ENCODE data around the gene CTSZ.
"Not testable (repeated sequence)": the region's sequence is repeated elsewhere in the genome, so short reads cannot be mapped to it uniquely, and the experiment has no call there.

CTSZ gene

DNA sequence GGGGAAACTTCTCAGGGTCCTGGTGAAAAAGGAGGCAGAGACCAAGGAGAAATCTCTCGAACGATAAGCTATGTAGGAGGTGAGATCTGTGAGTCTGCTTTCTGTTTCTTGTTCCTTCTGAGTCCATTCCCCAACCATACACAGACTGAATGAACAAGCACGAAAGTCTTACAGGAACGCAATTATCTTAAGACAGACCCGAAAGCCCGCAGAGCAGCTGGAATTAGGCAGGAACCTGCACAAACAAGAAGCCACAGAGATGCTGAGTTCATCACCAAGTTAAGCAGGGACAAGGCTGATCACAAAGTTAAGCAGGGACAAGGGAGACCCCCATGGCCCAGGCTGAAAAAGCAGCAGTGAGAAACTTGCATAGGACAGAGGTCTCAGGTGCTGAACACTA, 47.4 kb downstream of the CTSZ start:
- no peak for DNase-seq (ENCODE audit: extremely low read depth, low read depth)
- TF ChIP-seq, protein P1, sequence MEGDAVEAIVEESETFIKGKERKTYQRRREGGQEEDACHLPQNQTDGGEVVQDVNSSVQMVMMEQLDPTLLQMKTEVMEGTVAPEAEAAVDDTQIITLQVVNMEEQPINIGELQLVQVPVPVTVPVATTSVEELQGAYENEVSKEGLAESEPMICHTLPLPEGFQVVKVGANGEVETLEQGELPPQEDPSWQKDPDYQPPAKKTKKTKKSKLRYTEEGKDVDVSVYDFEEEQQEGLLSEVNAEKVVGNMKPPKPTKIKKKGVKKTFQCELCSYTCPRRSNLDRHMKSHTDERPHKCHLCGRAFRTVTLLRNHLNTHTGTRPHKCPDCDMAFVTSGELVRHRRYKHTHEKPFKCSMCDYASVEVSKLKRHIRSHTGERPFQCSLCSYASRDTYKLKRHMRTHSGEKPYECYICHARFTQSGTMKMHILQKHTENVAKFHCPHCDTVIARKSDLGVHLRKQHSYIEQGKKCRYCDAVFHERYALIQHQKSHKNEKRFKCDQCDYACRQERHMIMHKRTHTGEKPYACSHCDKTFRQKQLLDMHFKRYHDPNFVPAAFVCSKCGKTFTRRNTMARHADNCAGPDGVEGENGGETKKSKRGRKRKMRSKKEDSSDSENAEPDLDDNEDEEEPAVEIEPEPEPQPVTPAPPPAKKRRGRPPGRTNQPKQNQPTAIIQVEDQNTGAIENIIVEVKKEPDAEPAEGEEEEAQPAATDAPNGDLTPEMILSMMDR (IDR thresholded peaks at IDR 0.05; ENCODE audit: low read depth, low read length, missing control alignments), result no peak
- H3K4me3 ChIP-seq (replicated peaks; ENCODE audit: low read depth, low read length), result no peak overlapping the region

GRCh38 chr20:58956078-58956477, 51.0 kb downstream of the CTSZ start:
- TF ChIP-seq, protein P1 (IDR thresholded peaks at IDR 0.05; ENCODE audit: low read depth, low read length, missing control alignments), result no peak
- no peak for DNase-seq (ENCODE audit: extremely low read depth, low read depth)
- H3K4me3 ChIP-seq (replicated peaks; ENCODE audit: low read depth, low read length), result no peak overlapping the region

- no peak for DNase-seq (ENCODE audit: extremely low read depth, low read depth)
- H3K4me3 ChIP-seq (replicated peaks; ENCODE audit: low read depth, low read length), result no peak overlapping the region
- TF ChIP-seq, protein P1 (IDR thresholded peaks at IDR 0.05; ENCODE audit: low read depth, low read length, missing control alignments), result no peak
Observed at GRCh38 chr20:58953050-58953449, 54.0 kb downstream of the CTSZ start.

DNA sequence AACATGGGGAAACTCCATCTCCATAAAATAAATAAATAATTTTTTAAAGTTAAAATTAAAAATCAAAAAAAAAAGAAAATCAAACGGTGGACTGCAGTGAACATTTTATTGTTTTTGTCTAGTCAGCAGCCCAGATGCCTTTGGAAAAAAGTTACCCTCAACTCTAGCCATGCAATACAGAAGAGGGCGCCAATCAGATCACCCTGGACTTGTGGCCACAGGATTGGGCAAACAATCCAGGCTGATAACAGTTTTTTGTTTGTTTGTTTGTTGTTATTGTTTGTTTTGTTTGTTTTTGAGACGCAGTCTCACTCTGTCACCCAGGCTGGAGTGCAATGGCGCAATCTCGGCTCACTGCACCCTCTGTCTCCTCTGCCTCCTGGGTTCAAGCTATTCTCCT, 56.5 kb downstream of the CTSZ start:
- no peak overlapping the region for H3K4me3 ChIP-seq (replicated peaks; ENCODE audit: low read depth, low read length)
- TF ChIP-seq, protein P1 (IDR thresholded peaks at IDR 0.05; ENCODE audit: low read depth, low read length, missing control alignments), result no peak
- DNase-seq (ENCODE audit: extremely low read depth, low read depth), result no peak

GRCh38 chr20:58947797-58948388, 59.2 kb downstream of the CTSZ start:
- DNase-seq (ENCODE audit: extremely low read depth, low read depth); H3K4me3 ChIP-seq (replicated peaks; ENCODE audit: low read depth, low read length): not testable (repeated sequence)

DNA sequence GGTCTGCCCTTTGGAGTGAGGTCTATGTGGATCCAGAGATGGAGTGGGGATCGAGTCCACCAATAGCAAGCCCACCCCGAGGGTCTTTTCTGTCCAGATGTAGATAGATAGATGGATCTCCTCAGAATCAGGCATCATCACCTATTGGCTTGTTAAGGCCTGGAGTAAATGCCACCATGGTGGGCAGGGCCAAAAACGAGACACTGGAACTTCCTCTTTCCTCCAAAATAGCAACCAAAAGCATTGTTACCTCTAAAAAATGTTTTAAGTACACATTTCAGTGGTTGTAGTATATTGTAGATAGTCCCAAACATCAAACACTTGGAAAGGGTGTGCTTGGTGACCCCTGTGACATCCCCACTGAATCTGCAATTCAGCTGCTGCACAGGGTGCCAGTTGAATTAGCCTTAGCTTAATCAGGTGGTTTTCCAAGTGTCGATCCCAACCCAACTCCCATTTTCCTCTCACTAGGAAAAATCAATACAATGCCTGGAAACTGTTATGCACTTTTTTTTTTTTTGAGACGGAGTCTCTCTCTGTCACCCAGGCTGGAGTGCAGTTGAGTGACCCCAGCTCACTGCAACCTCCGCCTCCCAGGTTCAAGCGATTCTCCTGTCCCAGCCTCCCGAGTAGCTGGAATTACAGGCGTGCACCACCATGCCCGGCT, 61.0 kb downstream of the CTSZ start:
- no peak overlapping the region for H3K4me3 ChIP-seq (replicated peaks; ENCODE audit: low read depth, low read length)
- DNase-seq (ENCODE audit: extremely low read depth, low read depth), result no peak
- TF ChIP-seq, protein P1 (IDR thresholded peaks at IDR 0.05; ENCODE audit: low read depth, low read length, missing control alignments), result no peak

Data from HFF-Myc (cell line).